Measurements from ENCODE around the gene TBC1D22B.

TBC1D22B gene

DNA sequence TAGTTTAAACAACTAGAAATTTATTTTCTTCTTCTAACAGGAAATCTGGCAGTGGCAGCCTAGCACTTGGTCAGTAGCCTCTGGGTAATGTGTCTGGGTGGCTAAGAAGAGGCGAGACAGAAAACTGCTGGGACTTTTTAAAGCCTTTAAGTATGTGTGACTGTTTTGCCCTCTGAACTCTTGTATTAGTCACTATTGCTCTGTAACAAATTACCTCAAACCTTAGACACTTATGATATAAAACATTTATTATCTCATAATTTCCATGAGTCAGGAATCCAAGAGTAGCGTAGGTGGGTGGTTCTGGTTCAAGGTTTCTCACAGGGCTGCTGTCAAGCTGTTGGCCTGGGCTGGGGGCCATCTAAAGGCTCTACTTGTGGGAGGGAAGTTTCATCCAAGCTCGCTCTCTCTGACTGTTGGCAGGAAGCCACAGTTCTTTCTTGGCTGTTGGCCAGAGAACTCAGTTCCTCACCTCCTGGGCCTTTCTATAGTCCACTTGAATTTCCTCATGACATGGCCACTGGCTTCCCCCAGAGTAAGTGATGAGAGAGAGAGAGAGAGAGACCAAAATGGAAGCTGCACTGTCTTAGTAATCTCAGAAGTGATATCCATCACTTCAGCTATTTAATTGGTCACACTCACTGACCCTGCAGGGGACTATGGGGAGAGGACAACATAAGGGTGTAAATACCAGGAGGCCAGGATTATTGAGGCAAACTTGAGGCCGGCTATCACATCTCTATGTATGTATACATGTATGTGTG, 17.4 kb upstream of the TBC1D22B start:
- peak; percentile 53 to 63 (median 60) for DNase-seq (ENCODE audit: low read depth in 3 of 3)

DNA sequence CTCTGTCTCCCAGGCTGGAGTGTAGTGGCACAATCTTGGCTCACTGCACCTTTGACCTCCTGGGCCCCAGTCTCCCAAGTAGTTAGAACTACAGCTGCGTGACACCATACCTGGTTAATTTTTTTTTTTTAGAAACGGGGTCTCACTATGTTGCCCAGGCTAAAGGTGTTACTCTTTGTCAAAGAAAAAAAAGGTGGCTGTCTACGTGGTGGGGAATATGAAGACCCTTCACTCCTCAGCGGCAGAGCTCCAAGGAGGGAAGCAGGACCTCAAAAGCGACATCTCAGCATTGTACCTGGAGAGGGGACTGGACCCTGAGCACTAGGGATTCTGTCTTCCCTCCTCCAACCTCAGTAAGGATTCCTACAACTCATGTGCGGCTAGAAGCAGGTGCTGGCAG, 16.4 kb upstream of the TBC1D22B start:
- no peak for DNase-seq (ENCODE audit: low read depth in 3 of 3)

- no peak for DNase-seq (ENCODE audit: low read depth in 3 of 3)
Measured at GRCh38 chr6:37241775-37242428, 15.7 kb upstream of the TBC1D22B start.

DNA sequence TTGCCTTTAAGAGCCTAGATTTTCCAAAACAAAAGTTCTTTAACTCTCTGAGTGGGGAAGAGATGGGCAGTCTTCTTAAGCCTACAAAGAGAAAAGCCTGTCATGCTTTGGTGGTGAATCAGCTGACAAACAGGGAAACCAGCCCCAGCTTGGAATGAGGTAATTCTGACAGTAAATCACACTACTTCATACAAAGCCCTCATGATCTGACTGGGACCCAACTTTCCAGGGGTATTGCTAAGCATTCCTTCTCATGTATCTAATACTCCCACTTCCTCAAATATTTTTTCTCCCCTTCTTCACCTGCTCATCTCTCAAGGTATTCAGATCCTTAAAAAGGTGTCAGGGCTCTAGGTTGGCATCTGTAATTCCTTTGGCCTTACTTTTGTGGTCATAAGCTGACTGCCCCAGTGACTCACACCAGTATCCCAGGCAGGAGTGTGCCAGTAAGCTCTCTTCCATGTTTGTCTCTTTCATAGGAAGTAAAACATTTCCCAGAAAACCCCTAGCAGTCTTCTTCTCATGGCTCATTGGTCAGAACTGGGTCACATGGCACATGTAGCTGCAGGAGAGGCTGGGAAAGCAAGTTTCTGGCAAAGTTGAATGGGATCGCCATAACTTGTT, 15.0 kb upstream of the TBC1D22B start:
- DNase-seq (ENCODE audit: low read depth in 3 of 3): no peak

DNA sequence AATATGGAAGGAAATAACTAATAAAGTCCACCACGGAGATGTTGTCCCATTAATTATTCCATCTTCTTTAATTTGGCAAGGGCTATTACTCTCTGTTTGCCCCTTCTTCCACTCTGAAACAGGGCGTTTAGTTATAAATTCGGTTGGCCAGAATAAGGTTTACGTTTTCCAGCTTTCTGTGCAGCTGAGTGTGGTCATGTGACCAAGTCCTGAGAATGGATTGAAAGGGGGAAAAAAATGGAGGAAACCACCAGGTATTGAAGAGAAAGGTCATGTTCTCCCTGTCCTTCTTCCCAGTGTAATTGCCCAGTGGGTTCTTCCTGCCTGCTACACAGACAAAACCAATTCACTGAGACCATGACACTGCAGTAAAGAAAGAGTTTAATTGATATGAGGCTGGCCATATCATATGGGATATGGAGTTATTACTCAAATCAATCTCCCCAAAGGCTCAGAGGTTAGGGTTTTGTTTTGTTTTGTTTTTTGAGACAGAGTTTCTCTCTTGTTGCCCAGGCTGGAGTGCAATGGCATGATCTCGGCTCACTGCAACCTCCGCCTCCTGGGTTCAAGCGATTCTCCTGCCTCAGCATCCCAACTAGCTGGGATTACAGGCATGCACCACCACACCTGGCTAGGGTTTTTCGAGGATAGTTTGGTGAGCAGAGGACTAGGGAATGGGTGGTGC, 14.3 kb upstream of the TBC1D22B start:
- DNase-seq (ENCODE audit: low read depth in 3 of 3): no peak

DNA sequence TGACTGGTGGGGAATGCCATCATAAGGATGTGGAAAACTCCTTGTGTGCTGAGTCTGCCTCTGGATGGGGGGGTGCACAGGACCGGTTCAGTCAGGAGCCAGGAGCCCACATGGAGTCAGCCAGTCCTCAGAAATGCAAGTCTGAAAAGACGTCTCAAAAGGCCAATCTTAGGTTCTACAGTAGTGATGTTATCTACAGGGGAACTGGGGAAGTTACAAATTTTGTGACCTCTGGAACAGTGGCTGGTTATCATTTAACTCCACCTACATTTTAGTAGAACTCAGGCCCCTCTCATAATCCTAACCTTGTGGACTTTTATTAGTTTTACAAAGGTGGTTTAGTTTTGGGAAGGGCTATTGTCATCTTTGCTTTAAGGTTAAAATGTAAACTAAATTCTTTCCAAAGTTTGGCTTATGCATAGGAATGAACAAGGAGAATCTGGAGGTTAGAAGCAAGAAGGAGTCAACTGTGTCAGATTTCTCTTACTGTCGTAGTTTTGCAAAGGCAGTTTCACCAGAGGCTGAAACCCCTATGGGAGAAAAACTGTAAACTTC, 13.7 kb upstream of the TBC1D22B start:
- DNase-seq (ENCODE audit: low read depth in 3 of 3): no peak

GRCh38 chr6:37244430-37245310, 12.9 kb upstream of the TBC1D22B start:
- no peak for DNase-seq (ENCODE audit: low read depth in 3 of 3)

DNA sequence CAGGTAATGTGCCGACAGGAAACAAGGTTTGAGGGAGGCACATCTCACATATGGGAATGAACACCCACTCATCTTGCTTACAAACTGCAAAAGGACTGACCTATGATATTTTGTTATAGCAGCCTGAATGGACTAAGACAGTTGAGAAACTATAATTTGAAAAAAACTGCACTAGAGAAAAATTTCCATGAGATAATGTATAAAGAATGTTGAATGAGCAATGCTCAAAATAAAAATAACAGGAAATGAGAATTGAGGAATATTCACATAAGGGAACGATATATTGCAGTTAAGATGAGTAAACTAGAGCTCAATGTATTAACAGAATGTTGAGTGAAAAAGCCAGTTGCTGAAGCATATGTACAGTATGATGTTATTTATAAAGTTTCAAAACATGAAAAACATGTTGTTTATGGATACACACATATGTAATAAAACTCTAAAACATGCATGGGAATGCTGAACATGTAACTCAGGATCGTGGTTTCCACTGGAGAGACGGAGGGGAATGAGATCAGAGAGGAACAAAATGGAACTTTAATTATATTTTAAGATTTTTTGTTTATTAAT, 6.3 kb upstream of the TBC1D22B start:
- no peak for DNase-seq (ENCODE audit: low read depth in 3 of 3)

- DNase-seq (ENCODE audit: low read depth in 3 of 3): no peak
Measured at GRCh38 chr6:37253486-37254007, 4.0 kb upstream of the TBC1D22B start.

GRCh38 chr6:37254881-37255280, 2.7 kb upstream of the TBC1D22B start:
- DNase-seq (ENCODE audit: low read depth in 3 of 3): no peak

DNA sequence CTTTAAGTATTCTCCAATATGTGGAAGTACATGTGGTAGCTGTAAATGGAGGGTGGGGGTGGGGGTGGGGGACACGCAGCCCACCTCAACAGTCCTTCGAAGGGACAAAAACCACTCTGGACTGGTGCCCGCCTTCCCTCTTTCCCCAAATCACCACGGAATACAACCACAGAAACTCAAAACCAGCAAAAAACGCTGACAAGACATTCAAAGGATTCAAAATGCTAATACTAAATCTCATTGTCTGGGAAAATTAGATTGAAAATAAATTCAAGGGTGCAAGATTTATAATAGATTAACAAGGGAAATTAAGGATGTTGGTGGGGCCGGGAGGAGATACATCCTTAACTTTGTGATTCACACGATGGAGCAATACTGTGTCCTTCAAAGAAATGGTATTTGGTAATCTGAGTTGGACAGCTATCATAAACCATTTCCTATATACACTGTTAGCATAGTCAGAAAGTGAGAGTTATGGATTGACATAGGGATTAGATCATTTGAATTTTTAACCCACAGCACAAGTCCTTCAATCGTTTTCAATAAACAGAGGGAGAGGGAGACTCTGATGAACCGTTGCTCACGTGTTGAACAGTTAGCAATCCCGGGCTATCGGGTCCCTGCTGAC, 766 bp upstream of the TBC1D22B start:
- no peak for DNase-seq (ENCODE audit: low read depth in 3 of 3)

- no peak for DNase-seq (ENCODE audit: low read depth in 3 of 3)
Measured at GRCh38 chr6:37257320-37257633, 295 bp upstream of the TBC1D22B start.

DNA sequence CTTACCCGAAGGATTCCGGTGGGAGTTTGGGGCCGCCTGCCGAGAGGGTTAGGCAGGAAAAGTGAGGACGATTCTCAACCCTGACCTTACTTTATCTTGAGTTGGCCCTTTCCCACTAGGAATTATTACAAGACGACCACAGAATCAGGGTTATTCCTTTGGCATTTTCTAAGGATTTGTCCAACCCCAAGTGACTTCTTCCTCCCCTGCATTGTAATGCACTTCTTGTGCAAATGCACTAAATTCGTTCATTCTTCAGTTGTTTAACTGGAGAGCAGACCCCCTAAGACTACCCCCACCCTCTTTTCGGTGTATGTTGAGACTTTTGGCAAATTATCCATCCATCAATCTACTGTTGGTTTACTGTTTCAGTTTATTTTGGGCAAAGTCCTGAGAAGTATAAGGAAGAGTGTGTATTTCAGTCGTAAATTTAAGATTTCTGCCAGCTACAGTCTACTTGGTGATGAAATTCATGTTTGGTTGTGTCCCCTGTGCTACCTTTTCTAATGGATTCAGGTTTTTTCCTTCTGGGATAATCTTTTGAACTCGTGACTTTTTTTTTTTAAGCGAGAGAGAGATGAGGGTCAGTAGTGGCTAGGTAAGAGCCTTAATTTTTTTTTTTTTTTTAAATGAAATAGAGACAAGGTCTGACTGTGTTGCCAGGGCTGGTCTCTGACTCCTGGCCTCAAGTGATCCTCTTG, 983 bp downstream of the TBC1D22B start:
- DNase-seq (ENCODE audit: low read depth in 3 of 3): no peak

GRCh38 chr6:37259191-37259590, 1.6 kb downstream of the TBC1D22B start:
- DNase-seq (ENCODE audit: low read depth in 3 of 3): no peak

DNA sequence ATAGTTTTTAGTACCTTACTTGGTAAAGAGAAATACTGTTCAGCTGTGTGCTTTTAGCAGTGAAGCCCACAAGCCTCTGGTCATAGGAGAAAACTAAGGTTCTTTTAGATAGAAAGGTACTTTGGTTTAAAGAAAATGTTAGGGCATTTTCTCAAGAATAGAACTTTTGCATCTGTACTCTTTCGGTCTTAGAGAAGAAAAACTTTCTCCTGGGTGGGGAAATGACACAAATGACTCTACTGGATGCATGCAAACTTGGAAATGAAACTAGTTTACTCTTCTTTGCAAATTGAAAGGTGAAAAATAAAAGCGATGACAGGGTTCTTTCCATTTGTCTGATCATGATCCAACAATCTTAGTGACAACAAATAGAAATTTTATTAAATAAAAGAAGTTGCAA, 2.5 kb downstream of the TBC1D22B start:
- no peak for DNase-seq (ENCODE audit: low read depth in 3 of 3)

- no peak for DNase-seq (ENCODE audit: low read depth in 3 of 3)
Measured at GRCh38 chr6:37260444-37260843, 2.9 kb downstream of the TBC1D22B start.

DNA sequence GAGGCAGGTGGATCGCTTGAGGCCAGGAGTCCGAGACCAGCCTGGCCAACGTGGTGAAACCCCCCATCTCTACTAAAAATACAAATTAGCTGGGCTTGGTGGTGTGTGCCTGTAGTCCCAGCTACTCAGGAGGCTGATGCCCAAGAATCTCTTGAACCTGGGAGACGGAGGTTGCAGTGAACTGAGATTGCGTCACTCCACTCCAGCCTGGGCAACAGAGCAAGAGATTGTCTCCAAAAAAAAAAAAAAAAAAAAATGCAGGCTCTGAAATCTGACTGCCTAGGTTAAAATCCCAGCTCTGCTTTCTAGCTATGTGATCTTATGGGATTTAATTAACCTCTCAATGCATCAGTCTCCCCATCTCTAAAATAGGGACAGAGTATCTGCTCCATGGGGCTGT, 3.6 kb downstream of the TBC1D22B start:
- DNase-seq (ENCODE audit: low read depth in 3 of 3): no peak

- no peak for DNase-seq (ENCODE audit: low read depth in 3 of 3)
Measured at GRCh38 chr6:37262446-37263026, 5.0 kb downstream of the TBC1D22B start.

- DNase-seq (ENCODE audit: low read depth in 3 of 3): no peak
Measured at GRCh38 chr6:37265001-37265400, 7.4 kb downstream of the TBC1D22B start.
